HG02973 (cell line): Measurements from ENCODE around the gene IMMP2L.

ENCODE experiments used
- ATAC-seq: cut with Tn5 transposase; IDR thresholded peaks from one replicate; pipeline ENCODE4 v1.9.1; 2021; ENCODE audit warnings: moderate library complexity; ENCODE audit not compliant: unreplicated experiment

Gene IMMP2L

GRCh38 chr7:110850224-110850623 is 712.1 kb downstream of the IMMP2L start:
- ATAC-seq = no peak

- ATAC-seq = no peak
These were observed 719.5 kb downstream of the IMMP2L start for GRCh38 chr7:110842796-110843195.

GRCh38 chr7:110841840-110842545 is 720.3 kb downstream of the IMMP2L start:
- ATAC-seq = no peak

- no peak for ATAC-seq
These were observed 722.4 kb downstream of the IMMP2L start for GRCh38 chr7:110839866-110840265.

GRCh38 chr7:110835849-110836248 is 726.4 kb downstream of the IMMP2L start:
- ATAC-seq = no peak

GRCh38 chr7:110835218-110835617 is 727.1 kb downstream of the IMMP2L start:
- ATAC-seq = no peak

GRCh38 chr7:110831419-110831818 is 730.9 kb downstream of the IMMP2L start:
- ATAC-seq = no peak

GRCh38 chr7:110830778-110831177 is 731.5 kb downstream of the IMMP2L start:
- no peak for ATAC-seq

- ATAC-seq = no peak
These were observed 734.4 kb downstream of the IMMP2L start for GRCh38 chr7:110827936-110828335.

GRCh38 chr7:110827287-110827855 is 734.9 kb downstream of the IMMP2L start:
- no peak for ATAC-seq

- ATAC-seq = no peak
These were observed 748.3 kb downstream of the IMMP2L start for GRCh38 chr7:110813986-110814385.

GRCh38 chr7:110809832-110810231 is 752.5 kb downstream of the IMMP2L start:
- no peak for ATAC-seq

GRCh38 chr7:110808361-110808760 is 753.9 kb downstream of the IMMP2L start:
- no peak for ATAC-seq

- ATAC-seq = no peak
These were observed 757.8 kb downstream of the IMMP2L start for GRCh38 chr7:110804501-110804900.

- no peak for ATAC-seq
These were observed 758.6 kb downstream of the IMMP2L start for GRCh38 chr7:110803602-110804143.

GRCh38 chr7:110801502-110801901 is 760.8 kb downstream of the IMMP2L start:
- ATAC-seq = peak; percentile 80

- peak; percentile 62 for ATAC-seq
These were observed 761.3 kb downstream of the IMMP2L start for GRCh38 chr7:110800984-110801383.

GRCh38 chr7:110797656-110798055 is 764.6 kb downstream of the IMMP2L start:
- no peak for ATAC-seq

- ATAC-seq = no peak
These were observed 771.3 kb downstream of the IMMP2L start for GRCh38 chr7:110790992-110791391.

- no peak for ATAC-seq
These were observed 775.8 kb downstream of the IMMP2L start for GRCh38 chr7:110786328-110786965.

GRCh38 chr7:110784749-110785148 is 777.5 kb downstream of the IMMP2L start:
- ATAC-seq = no peak

GRCh38 chr7:110780712-110781111 is 781.6 kb downstream of the IMMP2L start:
- no peak for ATAC-seq
